ENCODE results near the gene KRTAP10-9. TPM values are rescaled to one million over a fixed set of nuclear protein-coding genes. Genes with fewer than 3 reads are reported as not detected.
"Not testable (repeated sequence)": the region's sequence is repeated elsewhere in the genome, so short reads cannot be mapped to it uniquely, and the experiment has no call there.

KRTAP10-9 gene
- total RNA-seq, 1 experiment from 2014 or later = not detected

DNA sequence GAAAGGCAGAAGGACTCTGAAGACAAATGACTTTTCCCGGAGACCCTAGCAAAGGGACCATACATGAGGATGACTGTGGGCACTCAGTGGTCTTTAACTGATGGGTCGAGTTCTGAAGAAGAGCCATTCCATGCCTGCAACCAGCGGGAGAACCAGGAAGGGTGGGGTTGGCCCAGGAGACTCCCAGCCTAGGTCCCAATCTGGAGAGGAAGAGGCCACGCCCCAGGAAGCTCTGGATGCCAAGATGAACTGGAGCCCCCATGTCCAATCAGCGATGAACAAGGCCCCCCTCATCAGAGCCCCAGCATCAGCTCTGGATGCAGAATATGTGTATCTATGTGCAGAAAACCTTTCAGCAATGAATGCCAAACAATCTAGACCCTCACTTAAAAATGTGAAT, 13.9 kb downstream of the KRTAP10-9 start:
- Histone ChIP-seq H3K4me3 (ENCODE audit: low read depth, low read length) (no peak overlapping the region), H3K36me3 (ENCODE audit: control insufficient read depth, insufficient read depth, low read length) (no peaks in the 10 kb centered on the region), H3K27me3 (replicated peaks; ENCODE audit: control insufficient read depth, insufficient read depth, low read length) (no peaks in the 10 kb centered on the region), H3K9me3 (peaks cover 13% of the 10 kb centered on the region), H3K4me1 (no peaks in the 10 kb centered on the region)
- Mint-ChIP-seq H3K4me1 (ENCODE audit: low read depth, unreplicated experiment) (no peaks in the 10 kb centered on the region), H3K27me3 (ENCODE audit: insufficient read depth, unreplicated experiment) (peaks cover 8% of the 10 kb centered on the region), H3K9me3 (ENCODE audit: unreplicated experiment) (peaks cover 50% of the 10 kb centered on the region), H3K27ac (ENCODE audit: unreplicated experiment) (no peak overlapping the region), H3K36me3 (ENCODE audit: insufficient read depth, unreplicated experiment) (no peaks in the 10 kb centered on the region), H3K4me3 (ENCODE audit: unreplicated experiment) (no peak overlapping the region)
- intact Hi-C loops (cut with micrococcal nuclease; ENCODE audit: unreplicated experiment) = no loop called here
- ChIA-PET POLR2A (no interaction called here), CTCF (no interaction called here)
- no peak for DNase-seq
- TF ChIP-seq, protein P1, sequence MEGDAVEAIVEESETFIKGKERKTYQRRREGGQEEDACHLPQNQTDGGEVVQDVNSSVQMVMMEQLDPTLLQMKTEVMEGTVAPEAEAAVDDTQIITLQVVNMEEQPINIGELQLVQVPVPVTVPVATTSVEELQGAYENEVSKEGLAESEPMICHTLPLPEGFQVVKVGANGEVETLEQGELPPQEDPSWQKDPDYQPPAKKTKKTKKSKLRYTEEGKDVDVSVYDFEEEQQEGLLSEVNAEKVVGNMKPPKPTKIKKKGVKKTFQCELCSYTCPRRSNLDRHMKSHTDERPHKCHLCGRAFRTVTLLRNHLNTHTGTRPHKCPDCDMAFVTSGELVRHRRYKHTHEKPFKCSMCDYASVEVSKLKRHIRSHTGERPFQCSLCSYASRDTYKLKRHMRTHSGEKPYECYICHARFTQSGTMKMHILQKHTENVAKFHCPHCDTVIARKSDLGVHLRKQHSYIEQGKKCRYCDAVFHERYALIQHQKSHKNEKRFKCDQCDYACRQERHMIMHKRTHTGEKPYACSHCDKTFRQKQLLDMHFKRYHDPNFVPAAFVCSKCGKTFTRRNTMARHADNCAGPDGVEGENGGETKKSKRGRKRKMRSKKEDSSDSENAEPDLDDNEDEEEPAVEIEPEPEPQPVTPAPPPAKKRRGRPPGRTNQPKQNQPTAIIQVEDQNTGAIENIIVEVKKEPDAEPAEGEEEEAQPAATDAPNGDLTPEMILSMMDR (IDR thresholded peaks at IDR 0.05; ENCODE audit: insufficient read depth in 1 of 2, low read depth in 1 of 2, low read length in 1 of 2, severe bottlenecking in 1 of 2, unreplicated experiment in 1 of 2) = no peak
- no TSS peak for BruUV-seq (replicated peaks)

DNA sequence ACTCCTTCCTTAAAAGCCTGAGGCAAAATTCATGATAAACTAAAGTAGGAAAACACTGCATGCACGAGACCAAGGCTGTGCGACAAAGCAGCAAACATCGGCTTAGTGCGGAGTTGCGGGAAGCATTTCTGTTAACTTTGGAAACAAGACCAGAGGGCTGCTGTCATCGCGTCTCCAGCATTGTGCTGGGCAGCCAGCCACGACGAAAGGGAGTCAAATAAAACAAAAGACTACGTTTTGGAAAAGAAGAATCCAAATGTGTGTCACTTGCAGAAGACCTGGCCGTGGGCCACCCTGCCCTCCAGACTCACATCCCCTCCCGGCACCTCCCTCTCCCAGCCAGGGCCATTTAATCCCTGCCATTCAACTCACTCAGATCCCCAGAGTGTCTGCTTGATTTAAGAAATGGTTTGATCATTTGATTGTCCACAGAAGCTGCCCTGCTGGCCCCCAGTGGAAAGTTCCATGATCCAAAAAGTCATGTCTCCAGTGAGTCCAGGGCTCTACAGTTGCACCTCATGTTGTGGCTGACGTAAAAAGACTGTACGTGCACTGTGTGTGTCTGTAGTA, 16.9 kb downstream of the KRTAP10-9 start:
- H3K27me3 Mint-ChIP-seq (ENCODE audit: insufficient read depth, unreplicated experiment) = peaks cover 8% of the 10 kb centered on the region
- Histone ChIP-seq H3K4me1 (no peaks in the 10 kb centered on the region), H3K9me3 (peaks cover 13% of the 10 kb centered on the region), H3K27me3 (replicated peaks; ENCODE audit: control insufficient read depth, insufficient read depth, low read length) (no peaks in the 10 kb centered on the region), H3K36me3 (ENCODE audit: control insufficient read depth, insufficient read depth, low read length) (no peaks in the 10 kb centered on the region), H3K4me3 (ENCODE audit: low read depth, low read length) (no peak overlapping the region)
- H3K27ac Mint-ChIP-seq (ENCODE audit: unreplicated experiment) = no peak overlapping the region
- TF ChIP-seq, protein P1 (IDR thresholded peaks at IDR 0.05; ENCODE audit: insufficient read depth in 1 of 2, low read depth in 1 of 2, low read length in 1 of 2, severe bottlenecking in 1 of 2, unreplicated experiment in 1 of 2) = no peak
- ChIA-PET POLR2A (no interaction called here), CTCF (no interaction called here)
- H3K4me3 Mint-ChIP-seq (ENCODE audit: unreplicated experiment) = no peak overlapping the region
- intact Hi-C loops (cut with micrococcal nuclease; ENCODE audit: unreplicated experiment) = no loop called here
- H3K4me1 Mint-ChIP-seq (ENCODE audit: low read depth, unreplicated experiment) = no peaks in the 10 kb centered on the region
- H3K36me3 Mint-ChIP-seq (ENCODE audit: insufficient read depth, unreplicated experiment) = no peaks in the 10 kb centered on the region
- no peak for DNase-seq
- no TSS peak for BruUV-seq (replicated peaks)
- H3K9me3 Mint-ChIP-seq (ENCODE audit: unreplicated experiment) = peaks cover 55% of the 10 kb centered on the region

DNA sequence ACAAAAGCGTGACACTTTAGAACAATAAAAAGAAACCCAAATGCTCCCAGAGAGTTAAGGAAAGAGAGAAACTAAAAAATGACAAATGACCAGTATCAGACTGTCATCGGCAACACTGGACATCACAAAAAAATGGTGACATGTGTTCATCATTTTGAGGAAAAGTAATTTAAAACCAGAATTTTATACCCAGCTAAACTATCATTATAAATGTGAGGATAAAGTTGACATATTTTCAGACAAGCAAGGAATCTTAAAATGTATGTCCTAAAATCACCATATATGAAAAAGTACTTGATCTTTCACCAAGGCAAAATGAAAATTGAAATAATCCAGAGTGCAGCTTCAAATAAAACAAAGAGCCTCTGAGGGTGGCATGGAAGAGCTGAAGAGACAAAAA, 18.0 kb downstream of the KRTAP10-9 start:
- Mint-ChIP-seq H3K27ac (ENCODE audit: unreplicated experiment) (no peak overlapping the region), H3K27me3 (ENCODE audit: insufficient read depth, unreplicated experiment) (peaks cover 8% of the 10 kb centered on the region), H3K9me3 (ENCODE audit: unreplicated experiment) (peaks cover 55% of the 10 kb centered on the region), H3K4me3 (ENCODE audit: unreplicated experiment) (no peak overlapping the region), H3K4me1 (ENCODE audit: low read depth, unreplicated experiment) (no peaks in the 10 kb centered on the region), H3K36me3 (ENCODE audit: insufficient read depth, unreplicated experiment) (no peaks in the 10 kb centered on the region)
- intact Hi-C loops (cut with micrococcal nuclease; ENCODE audit: unreplicated experiment) = no loop called here
- H3K4me1 ChIP-seq = no peaks in the 10 kb centered on the region
- POLR2A ChIA-PET = no interaction called here
- CTCF ChIA-PET = no interaction called here
- no peaks in the 10 kb centered on the region for H3K36me3 ChIP-seq (ENCODE audit: control insufficient read depth, insufficient read depth, low read length)
- TF ChIP-seq, protein P1 (IDR thresholded peaks at IDR 0.05; ENCODE audit: insufficient read depth in 1 of 2, low read depth in 1 of 2, low read length in 1 of 2, severe bottlenecking in 1 of 2, unreplicated experiment in 1 of 2) = no peak
- H3K27me3 ChIP-seq (replicated peaks; ENCODE audit: control insufficient read depth, insufficient read depth, low read length) = no peaks in the 10 kb centered on the region
- H3K9me3 ChIP-seq = peaks cover 13% of the 10 kb centered on the region
- H3K4me3 ChIP-seq (ENCODE audit: low read depth, low read length) = no peak overlapping the region
- no TSS peak for BruUV-seq (replicated peaks)
- no peak for DNase-seq

DNA sequence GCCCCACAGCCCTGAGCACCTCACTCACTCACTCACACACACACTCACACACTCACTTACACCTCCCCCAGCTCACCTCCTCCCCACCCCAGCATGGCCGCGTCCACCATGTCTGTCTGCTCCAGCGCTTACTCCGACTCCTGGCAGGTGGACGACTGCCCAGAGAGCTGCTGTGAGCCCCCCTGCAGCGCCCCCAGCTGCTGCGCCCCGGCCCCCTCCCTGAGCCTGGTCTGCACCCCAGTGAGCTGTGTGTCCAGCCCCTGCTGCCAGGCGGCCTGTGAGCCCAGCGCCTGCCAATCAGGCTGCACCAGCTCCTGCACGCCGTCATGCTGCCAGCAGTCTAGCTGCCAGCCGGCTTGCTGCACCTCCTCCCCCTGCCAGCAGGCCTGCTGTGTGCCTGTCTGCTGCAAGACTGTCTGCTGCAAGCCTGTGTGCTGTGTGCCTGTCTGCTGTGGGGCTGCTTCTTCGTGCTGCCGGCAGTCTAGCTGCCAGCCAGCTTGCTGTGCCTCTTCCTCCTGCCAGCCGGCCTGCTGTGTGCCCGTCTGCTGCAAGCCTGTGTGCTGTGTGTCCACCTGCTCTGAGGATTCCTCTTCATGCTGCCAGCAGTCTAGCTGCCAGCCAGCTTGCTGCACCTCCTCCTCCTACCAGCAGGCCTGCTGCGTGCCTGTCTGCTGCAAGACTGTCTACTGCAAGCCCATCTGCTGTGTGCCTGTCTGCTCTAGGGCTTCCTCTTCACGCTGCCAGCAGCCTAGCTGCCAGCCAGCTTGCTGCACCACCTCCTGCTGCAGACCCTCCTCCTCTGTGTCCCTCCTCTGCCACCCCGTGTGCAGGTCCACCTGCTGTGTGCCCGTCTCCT, 19.7 kb downstream of the KRTAP10-9 start, which contains the start of gene KRTAP10-11:
TSS of gene KRTAP10-11 (plus strand) at position 49 of the 856 bp plus-strand sequence. CDS start at position 94, 45 bp downstream.
- H3K36me3 ChIP-seq (ENCODE audit: control insufficient read depth, insufficient read depth, low read length); intact Hi-C loops (cut with micrococcal nuclease; ENCODE audit: unreplicated experiment); H3K27me3 ChIP-seq (replicated peaks; ENCODE audit: control insufficient read depth, insufficient read depth, low read length); POLR2A ChIA-PET; H3K4me1 ChIP-seq; H3K4me1 Mint-ChIP-seq (ENCODE audit: low read depth, unreplicated experiment); DNase-seq; H3K36me3 Mint-ChIP-seq (ENCODE audit: insufficient read depth, unreplicated experiment); H3K27me3 Mint-ChIP-seq (ENCODE audit: insufficient read depth, unreplicated experiment); H3K27ac Mint-ChIP-seq (ENCODE audit: unreplicated experiment); CTCF ChIA-PET; H3K4me3 ChIP-seq (ENCODE audit: low read depth, low read length); H3K4me3 Mint-ChIP-seq (ENCODE audit: unreplicated experiment); BruUV-seq (replicated peaks): not testable (repeated sequence)
- peaks cover 13% of the 10 kb centered on the region for H3K9me3 ChIP-seq
- peaks cover 45% of the 10 kb centered on the region for H3K9me3 Mint-ChIP-seq (ENCODE audit: unreplicated experiment)

Measured in Caco-2 (cell line).